IPS-11a (cell line): ENCODE measurements around the gene SHROOM2.

Experiments used
- H3K4me3 ChIP-seq: one replicate; pipeline ENCODE4 v1.5.1; 2013; ENCODE audit warnings: low read depth, low read length, control low read depth

The SHROOM2 gene

DNA sequence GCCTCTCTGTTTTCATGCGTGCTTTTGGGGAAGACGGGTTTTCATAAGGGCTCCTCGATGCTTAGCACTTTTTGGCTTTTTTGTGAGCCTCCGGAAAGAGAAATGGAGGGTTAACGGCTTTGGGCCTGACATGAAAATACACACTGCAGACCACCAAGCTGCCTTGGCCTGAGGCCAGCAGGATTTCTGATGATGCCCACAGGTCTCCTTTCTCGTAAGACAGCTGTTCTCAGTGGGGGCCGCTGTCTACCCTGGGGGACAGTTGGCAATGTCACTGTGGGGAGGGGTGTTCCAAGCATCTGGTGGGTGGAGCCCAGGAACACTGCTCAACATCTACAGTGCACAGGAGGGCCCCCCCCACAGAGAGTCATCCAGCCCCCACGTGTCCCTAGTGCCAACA is 151.5 kb downstream of the SHROOM2 start:
- H3K4me3 ChIP-seq, result no peak overlapping the region

DNA sequence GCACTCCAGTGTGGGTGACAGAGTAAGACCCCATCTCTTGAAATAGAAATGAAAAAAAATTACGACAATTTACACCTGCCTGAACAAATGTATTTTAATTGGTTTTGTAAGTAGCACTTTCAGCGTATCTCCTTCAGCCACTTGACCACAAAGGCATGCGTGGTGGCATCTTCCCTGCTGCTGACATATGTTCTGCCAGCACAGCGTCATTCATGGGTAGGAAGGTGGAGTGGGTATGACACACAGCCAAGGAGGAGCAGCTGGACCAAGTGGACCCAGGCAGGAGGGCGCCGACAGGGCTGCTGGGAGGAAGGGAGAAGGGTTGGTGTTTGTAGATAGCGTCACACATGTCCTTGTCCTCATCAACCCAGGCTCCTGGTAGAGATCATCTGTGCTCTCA is 152.3 kb downstream of the SHROOM2 start:
- no peak overlapping the region for H3K4me3 ChIP-seq

DNA sequence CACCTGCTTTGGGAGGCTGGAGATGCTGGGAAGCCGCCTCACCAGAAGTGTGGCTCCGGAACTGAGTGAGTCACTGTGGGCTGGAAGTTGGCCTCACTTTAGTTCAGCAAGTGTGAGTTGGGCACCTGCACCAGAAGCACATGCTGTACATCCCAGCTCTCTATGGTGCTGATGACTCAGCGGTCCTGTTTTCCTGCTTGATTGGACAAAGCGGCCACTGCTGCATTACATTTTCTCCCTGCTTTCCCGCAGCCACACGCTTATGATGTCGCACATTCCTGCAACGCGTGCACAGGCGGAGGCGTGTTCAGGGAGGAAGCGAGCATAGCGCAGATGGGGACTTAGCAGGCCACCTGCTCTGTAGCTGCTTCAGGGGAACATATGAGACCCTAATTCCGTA is 154.2 kb downstream of the SHROOM2 start:
- H3K4me3 ChIP-seq, result no peak overlapping the region

DNA sequence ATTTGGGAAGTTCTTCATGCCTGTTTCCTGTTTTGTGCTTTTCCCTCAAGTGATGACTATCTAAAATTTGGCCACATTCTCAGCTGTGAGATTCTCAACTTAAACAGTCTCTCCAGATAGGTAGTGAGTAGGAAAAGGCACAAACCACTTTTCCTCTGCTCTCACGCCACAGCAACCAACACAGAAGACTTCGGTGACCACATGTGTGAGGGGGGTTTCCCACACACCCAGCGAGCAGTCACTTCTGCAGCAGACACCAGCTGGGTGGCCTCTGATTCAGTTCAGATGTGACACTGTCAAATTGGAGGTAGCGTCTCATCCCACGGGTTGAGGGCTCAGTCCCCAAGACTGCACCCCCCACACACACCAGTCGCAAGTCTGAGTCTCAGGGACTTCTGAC is 155.9 kb downstream of the SHROOM2 start:
- no peak overlapping the region for H3K4me3 ChIP-seq

DNA sequence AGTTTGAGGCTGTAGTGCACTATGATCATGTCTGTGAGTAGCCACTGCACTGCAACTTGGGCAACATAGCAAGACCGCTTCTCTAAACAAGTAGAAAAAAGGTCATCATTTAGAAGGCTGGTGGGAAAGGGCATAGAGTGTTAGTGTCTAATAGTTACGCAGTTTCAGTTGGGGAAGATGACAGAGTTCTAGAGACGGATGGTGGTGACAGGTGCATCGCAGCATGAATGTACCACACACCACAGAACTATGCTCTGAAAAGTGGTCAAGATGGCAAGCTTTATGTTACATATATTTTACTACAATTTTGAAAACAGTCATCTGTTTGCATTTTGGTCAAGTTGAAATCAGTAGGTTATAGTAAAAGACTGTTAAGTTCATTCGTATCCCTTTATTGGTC is 157.2 kb downstream of the SHROOM2 start:
- H3K4me3 ChIP-seq, result no peak overlapping the region

DNA sequence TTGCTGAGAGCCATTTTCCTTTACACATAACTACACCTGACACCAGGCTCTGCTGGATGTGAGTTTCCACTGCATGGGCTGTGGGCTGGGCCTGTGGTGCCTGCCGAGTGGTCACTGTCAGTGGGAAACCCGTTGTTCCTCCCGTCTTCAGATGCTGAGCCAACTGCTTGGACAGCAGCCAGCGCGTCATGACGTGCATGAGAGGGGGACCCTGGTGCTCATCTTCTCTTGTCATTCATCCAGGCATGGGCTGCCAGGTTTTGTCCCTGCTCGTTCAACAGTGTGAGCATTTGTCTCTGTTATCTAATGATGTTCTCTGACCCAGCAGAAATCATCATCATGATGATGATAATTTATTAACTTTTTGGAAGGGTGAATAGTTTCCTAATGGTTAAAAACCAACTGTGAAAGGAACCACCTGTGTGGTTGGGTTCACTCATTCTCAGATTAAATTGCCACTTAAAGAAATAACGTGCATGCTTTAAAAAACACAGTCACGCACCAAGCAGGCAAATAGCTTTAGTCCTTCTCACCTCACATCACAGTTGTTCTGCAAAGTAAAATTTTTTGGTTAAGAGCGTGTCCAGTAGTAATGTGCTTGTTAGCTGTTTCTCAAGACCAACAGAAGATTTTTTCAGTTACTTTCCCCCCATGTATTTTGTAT is 161.0 kb downstream of the SHROOM2 start:
- no peak overlapping the region for H3K4me3 ChIP-seq

DNA sequence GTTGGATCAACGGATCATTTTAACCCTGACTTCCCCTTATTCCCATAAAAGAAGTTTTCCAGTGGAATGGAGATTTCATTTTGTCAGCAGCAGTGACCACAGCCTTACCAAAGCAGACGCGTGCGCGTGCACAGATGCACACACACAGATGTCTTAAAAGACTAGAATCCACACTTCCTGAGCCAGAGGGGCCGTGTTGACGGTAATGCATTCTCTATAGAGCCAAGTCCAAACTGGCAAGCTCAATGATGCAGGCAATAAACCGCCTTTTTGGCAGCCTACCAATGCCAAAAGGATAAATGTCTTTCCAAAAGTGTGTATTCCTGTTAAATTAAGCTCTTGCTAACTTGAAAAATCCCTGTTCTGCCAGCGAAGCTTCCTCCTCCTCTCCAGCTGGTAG is 162.2 kb downstream of the SHROOM2 start:
- no peak overlapping the region for H3K4me3 ChIP-seq

DNA sequence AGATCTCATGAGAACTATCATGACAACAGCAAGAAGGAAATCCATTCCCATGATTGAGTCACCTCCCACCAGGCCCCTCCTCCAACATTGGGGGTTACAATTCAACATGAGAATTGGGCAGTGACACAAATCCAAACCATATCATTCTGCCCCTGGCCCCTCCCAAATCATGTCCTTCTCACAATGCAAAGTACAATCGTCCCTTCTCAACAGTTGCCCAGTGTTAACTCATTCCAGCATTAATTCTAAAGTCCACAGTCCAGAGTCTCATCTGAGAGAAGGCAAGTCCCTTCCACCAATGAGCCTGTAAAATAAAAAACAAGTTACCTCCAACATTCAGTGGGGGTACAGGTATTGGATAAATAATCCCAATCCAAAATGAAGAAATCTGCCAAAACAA is 166.1 kb downstream of the SHROOM2 start:
- no peak overlapping the region for H3K4me3 ChIP-seq

DNA sequence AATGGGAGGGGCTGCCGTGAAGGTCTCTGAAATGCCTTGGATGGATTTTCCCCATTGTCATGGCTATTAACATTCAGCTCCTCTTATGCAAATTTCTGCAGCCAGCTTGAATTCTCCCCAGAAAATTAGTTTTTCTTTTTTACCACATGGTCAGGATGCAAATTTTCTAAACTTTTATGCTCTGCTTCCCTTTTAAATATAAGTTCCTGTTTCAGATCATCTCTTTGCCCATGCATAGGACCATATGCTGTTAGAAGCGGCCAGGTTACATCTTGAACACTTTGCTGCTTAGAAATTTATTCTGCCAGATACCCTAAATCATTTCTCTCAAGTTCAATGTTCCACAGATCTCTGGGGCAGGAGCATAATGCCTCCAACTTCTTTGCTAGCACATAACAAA is 167.2 kb downstream of the SHROOM2 start:
- H3K4me3 ChIP-seq, result no peak overlapping the region

DNA sequence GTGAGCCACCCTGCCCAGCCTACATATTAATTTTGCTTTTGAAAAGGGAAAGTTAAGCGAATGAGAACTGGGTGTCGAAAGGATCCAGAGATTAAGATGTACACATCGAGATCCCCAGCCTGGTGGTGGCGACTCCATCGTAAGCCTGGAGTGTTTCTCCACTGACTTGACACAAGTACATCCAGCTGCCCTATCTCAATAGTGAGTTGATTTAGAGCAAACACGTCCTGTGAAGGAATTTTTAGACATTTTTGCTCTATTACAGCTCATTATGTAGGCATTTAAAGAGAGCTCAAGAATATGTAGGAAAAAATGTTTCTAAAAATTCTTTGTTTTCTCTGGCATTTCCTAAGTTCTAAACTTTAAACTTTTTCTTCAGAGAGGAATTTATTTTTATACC is 169.3 kb downstream of the SHROOM2 start:
- H3K4me3 ChIP-seq, result no peak overlapping the region

DNA sequence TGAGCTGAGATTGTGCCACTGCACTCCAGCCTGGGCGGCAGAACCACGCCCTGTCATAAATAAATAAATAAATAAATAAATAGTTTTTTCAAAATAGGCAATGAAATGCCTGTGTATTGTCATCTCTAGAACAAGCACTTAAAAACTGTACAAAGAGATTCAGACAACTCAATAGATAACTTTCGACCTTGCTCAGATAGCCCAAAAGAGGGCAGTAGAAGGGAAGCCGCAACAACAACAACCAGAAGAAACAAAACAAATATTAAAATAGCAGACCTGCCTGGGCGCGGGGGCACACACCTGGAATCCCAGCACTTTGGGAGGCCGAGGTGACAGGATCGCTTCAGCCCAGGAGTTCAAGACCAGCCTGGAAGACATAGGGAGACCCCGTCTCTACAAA is 171.5 kb downstream of the SHROOM2 start:
- H3K4me3 ChIP-seq, result no peak overlapping the region

DNA sequence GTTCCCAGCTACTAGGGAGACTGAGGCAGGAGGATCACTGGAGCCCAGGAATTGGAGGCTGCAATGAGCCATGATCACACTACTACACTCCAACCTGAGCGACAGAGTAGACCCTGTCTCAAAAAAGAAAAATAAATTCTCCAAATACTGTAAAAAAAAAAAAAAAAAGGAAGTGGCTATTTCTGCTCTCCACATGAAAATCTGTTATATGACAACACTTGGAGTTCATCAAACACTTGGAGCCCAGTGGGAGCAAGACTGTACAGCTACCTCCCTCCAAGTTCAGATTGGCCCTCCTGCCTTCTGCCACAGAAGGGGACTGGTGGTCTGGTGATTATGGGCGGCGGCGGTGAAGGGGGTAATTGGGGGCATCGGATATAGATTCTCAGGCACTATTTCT is 172.0 kb downstream of the SHROOM2 start:
- no peak overlapping the region for H3K4me3 ChIP-seq

DNA sequence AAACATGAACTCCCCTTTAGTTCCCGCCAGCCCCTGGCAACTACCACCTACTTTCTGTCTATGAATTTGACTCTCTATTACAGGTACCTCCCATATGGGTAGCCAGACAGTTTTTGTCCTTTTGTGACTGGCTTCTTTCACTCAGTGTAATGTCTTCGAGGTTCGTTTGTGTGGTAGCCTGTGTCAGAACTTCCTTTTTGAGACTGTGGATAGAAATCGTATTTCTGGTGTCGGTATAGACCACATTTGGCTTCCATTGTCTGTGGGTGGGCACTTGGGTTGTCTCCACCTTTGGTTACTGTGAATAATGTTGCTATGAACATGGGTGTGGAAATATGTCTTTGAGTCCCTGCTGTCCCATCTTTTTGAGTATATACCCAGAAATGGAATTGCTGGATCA is 175.5 kb downstream of the SHROOM2 start:
- no peak overlapping the region for H3K4me3 ChIP-seq

DNA sequence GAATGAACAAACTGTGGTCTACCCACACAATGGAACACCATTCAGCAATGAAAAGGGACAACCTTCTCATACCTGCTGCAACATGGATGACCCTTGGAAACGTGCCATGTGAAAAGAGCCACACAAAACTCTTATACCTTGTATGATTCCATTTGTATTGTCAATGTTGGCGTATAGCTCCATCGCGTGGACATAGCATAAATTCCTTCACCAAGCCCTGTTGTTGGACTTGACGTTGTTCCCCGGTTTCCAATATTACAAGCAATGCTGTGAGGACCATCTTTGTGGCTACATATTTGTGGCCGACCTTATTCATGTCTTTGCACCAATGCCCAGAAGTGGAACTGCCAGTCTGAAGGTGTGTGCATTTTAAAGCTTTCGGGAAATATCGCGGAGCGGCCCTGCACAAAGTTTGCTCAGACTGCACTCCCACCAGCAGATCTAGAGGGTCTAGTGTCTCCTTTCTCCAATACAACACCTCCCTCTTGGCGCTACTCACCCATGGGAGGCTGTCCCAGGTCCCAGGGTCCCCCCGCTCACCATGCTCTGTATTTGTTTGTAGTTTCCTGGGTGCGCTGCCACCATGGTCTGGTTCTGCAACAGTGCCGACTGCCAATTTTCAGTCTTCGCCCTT is 180.7 kb downstream of the SHROOM2 start, which contains the start of gene CLDN34:
CLDN34 (plus strand) TSS at position 584 of the 634 bp plus-strand sequence; CDS start at position 584, 0 bp downstream.
- H3K4me3 ChIP-seq, result no peak within 1 kb of the TSS

DNA sequence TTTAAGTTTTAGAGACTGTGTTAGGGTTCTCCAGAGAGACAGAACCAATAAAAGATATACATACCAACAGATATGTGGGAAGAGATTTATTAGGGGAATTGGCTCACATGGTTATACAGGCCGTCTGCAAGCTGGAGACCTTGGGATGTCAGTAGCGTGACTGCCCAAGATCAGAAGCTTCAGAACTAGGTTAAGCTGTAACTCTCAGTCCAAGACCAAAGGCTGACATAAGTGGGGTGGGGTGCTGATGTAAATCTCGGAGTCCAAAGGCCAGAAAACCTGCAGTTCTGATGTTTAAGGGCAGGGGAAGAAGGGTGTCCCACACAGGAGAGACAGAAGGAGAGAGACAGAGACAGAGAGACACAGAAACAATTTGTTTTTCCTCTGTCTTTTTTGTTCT is 191.4 kb downstream of the SHROOM2 start:
- no peak overlapping the region for H3K4me3 ChIP-seq

DNA sequence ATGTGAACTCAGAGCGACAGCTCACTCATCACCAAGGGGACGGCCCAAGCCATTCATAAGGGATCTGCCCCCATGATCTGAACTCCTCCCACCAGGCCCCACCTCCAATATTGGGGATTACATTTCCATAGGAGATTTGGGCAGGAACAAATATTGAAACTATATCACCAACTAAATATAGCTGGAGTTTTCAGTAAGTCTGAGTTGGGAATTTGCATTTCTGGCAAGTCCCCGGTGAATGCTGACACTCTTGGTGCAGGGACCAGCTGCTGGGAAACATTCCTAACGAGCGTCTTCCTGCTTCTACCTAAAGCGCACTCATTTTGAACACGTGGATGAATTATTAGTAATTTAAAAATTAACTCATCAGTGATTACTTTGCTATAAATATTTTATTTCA is 194.2 kb downstream of the SHROOM2 start:
- H3K4me3 ChIP-seq, result no peak overlapping the region

DNA sequence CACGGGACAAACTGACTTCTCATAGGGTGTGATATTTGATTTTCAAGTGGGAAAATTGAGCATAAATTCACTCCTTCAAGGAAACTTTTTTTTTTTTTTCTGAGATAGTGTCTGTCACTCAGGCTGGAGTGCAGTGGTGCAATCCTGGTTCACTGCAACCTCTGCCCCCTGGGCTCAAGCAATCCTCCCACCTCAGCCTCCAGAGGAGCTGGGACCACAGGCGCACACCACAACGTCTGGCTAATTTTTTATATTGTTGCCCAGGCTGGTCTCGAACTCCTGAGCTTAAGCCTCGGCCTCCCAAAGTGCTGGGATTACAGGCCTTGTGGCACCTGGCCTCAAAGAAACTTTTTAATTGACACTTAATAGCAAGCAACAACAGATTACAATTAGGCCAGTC is 194.7 kb downstream of the SHROOM2 start:
- H3K4me3 ChIP-seq, result no peak overlapping the region

DNA sequence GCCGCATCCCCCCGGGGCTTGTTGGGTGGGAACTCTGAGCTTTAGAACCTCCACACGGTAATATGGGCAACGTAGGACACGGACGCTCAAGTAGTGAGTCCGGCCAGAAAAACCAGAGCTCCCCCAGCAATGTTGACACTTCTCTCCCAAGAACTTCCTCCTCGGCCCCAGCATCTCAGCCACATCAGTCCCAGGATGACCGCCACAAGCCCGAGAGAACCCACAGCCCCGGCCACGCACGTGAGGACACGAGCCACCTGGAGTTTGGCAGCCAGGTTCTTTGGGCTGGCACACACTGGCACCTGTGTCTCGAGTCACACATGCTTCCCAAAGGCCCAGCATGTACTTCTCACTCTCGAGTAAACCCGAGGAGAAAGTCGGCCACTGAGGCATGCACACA is 197.2 kb downstream of the SHROOM2 start:
- no peak overlapping the region for H3K4me3 ChIP-seq

DNA sequence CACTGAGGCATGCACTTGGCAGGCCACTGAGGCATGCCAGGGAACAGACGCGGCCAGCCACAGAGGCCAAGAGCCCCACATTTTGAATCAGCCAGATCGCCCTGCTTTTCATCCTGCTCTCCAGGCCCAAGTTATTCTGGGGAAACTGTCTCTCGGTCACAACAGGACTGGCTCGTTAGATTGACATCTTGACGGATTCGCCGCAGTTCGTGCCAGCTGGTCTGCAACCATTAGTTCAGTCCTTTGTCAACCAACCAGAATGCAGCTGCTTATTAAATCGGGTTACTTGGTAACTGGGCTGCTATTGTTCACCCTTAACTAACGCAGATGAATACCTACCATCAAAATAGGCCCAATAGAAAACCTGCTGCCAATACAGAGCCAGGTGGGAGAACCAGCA is 197.6 kb downstream of the SHROOM2 start:
- no peak overlapping the region for H3K4me3 ChIP-seq

DNA sequence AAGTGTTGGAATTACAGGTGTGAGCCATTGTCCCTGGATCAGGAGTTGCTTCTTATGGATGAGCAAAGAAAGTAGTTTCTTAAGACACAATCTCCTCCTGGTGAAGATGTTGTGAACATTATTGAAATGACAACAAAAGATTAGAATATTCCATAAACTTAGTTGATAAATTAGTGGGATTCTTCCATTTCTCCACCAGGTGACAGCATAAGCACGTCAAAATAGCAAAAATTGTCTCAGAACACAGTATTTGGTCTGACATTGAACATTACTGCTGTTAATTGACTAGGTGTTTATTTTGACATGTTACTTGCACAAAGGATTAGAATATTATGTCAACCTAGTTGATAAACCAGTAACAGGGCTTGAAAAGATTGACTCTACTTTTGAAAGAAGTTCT is 202.5 kb downstream of the SHROOM2 start:
- H3K4me3 ChIP-seq, result no peak overlapping the region

DNA sequence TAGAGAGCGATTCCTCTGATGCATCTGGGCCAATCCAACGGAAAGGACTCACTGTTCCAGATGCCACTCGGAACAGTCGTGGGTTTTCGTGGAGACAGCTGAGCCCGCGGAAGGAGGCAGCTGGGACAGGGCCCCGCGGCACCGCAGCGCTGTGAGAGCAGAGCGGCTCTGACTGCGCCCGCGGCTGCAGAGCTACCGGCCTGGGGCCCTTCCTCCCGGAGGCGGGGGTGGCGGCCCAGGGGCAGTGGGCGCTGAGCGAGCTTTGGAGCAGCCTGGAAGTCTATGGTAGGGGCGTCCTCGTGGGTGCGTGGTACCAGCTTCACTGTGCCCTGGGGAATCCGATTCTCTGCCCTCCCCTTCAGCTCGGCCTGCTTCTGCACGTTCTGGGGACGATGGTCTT is 205.8 kb downstream of the SHROOM2 start:
- H3K4me3 ChIP-seq, result no peak overlapping the region

DNA sequence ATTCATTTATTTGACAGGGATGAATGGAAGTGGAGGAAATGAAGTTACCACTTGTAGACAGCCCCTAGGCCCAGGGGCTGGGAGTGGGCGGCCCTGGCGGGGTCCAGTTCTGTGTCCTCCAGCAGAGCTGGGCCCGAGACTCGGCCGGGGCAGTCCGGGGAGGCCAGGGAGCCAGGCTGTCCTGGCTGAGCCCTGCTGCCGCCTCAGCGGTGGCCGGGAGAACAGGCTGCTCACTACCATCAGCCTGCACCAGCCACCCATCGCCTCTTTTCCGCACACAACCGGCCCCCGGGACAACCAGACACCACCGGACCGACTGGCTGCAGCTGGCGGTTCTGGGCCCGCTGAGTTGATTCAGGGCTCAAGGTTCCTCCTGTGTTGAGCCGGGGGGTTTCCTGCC is 206.5 kb downstream of the SHROOM2 start:
- H3K4me3 ChIP-seq, result no peak overlapping the region

DNA sequence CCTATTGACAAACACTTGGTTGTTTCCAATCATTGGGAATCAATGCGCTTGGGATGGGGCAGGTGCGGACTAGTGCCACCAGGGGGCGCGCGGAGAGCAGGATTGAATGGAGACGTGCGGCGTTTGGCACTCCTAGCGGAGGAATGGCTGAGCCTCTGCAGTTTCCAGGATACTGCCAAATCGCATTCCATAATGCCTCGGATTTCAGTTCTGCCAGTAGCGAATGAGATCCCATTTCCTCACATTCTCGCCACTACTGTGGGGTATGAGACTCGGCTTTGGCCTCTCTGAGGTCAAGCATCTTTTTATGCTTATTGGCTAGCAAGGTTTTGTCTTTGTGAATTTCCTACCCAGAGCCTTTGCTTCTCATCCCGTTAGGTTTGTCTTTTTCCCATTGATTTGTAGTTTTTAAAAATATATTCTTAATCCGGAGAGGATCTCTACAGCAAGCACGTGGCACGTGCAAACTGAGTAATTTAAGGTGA is 209.7 kb downstream of the SHROOM2 start:
- H3K4me3 ChIP-seq, result no peak overlapping the region
